GM06990 (cell line): ENCODE measurements around the gene AKAP9.
"Not testable (repeated sequence)": the region's sequence is repeated elsewhere in the genome, so short reads cannot be mapped to it uniquely, and the experiment has no call there.

Source experiments
- DNase-seq: peaks from one replicate; pipeline ENCODE4 v3.0.0-alpha.2; 2011; ENCODE audit not compliant: insufficient read length; ENCODE audit errors: extremely low read depth
- H3K27me3 ChIP-seq: replicated peaks from 2 replicates; pipeline ENCODE4 v1.6.0; 2011; ENCODE audit warnings: low read length; ENCODE audit not compliant: control insufficient read depth, insufficient read depth
- H3K36me3 ChIP-seq: 2 replicates; pipeline ENCODE4 v1.5.1; 2011; ENCODE audit warnings: low read length; ENCODE audit not compliant: control insufficient read depth, insufficient read depth
- H3K4me3 ChIP-seq: replicated peaks from 2 replicates; pipeline ENCODE4 v1.5.1; 2011; ENCODE audit warnings: low read depth, mild to moderate bottlenecking, control low read depth, low read length
- CTCF ChIP-seq: IDR thresholded peaks from 2 replicates; pipeline ENCODE4 v1.5.1; 2011; ENCODE audit warnings: low read length, control low read depth, mild to moderate bottlenecking, inconsistent platforms; ENCODE audit not compliant: insufficient read depth, poor library complexity, severe bottlenecking

AKAP9 gene

GRCh38 chr7:91976743-91977142 lies 36.1 kb downstream of the AKAP9 start:
- no peak for TF ChIP-seq CTCF
- no peak for DNase-seq
- Histone ChIP-seq H3K27me3 (no peaks in the 10 kb centered on the region), H3K4me3 (no peak overlapping the region), H3K36me3 (no peaks in the 10 kb centered on the region)

- no peaks in the 10 kb centered on the region for H3K36me3 ChIP-seq
Measured at GRCh38 chr7:91979590-91979989, 38.9 kb downstream of the AKAP9 start.

GRCh38 chr7:91982352-91982751 lies 41.7 kb downstream of the AKAP9 start:
- not testable (repeated sequence) for H3K4me3 ChIP-seq, H3K36me3 ChIP-seq, DNase-seq, H3K27me3 ChIP-seq

More at GRCh38 chr7:91979590-91979989, 38.9 kb downstream of the AKAP9 start:
- TF ChIP-seq CTCF: no peak
- Histone ChIP-seq H3K27me3 (no peaks in the 10 kb centered on the region), H3K4me3 (no peak overlapping the region)
- DNase-seq: no peak

- no peaks in the 10 kb centered on the region for H3K27me3 ChIP-seq
- no peak overlapping the region for H3K4me3 ChIP-seq
- DNase-seq: no peak
- H3K36me3 ChIP-seq: no peaks in the 10 kb centered on the region
- TF ChIP-seq CTCF: no peak
Measured at GRCh38 chr7:91988213-91988612, 47.6 kb downstream of the AKAP9 start.

GRCh38 chr7:91993976-91994375 lies 53.3 kb downstream of the AKAP9 start:
- TF ChIP-seq CTCF: no peak
- peaks cover 4% of the 10 kb centered on the region; the same call in 1 of the 2 replicates for H3K36me3 ChIP-seq
- no peaks in the 10 kb centered on the region for H3K27me3 ChIP-seq
- no peak for DNase-seq
- no peak overlapping the region for H3K4me3 ChIP-seq

- peaks cover 4% of the 10 kb centered on the region; the same call in 1 of the 2 replicates for H3K36me3 ChIP-seq
- no peak overlapping the region for H3K4me3 ChIP-seq
- peak; percentile 39 for DNase-seq
- no peaks in the 10 kb centered on the region for H3K27me3 ChIP-seq
- no peak for TF ChIP-seq CTCF
Measured at GRCh38 chr7:91995391-91996105, 54.9 kb downstream of the AKAP9 start.
